GM04504 (cell line): Measurements from ENCODE around the gene CDHR1.
"Not testable (repeated sequence)": the region's sequence is repeated elsewhere in the genome, so short reads cannot be mapped to it uniquely, and the experiment has no call there.

Source experiments
- DNase-seq: peaks from one replicate; pipeline ENCODE4 v3.0.0-alpha.2; 2012; ENCODE audit warnings: low read depth

Gene CDHR1

DNA sequence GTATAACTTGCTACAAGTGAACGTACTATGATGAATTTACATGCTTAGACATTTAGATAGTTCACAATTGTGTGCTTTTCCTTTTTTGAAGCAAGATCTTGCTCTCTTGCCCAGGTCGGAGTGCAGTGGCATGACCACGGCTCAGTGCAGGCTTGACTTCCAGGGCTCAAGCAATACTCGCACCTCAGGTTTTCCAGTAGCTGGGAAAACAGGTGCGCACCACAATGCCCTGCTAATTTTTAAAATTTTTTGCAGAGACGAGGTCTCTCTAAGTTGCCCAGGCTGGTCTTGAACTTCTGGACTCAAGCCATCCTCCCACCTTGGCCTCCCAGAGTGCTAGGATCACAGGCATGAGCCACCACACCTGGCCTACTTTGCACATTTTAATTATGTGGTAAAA is 18.9 kb upstream of the CDHR1 start:
- no peak for DNase-seq

- DNase-seq, result no peak
These were observed 18.0 kb upstream of the CDHR1 start for GRCh38 chr10:84176351-84176750.

DNA sequence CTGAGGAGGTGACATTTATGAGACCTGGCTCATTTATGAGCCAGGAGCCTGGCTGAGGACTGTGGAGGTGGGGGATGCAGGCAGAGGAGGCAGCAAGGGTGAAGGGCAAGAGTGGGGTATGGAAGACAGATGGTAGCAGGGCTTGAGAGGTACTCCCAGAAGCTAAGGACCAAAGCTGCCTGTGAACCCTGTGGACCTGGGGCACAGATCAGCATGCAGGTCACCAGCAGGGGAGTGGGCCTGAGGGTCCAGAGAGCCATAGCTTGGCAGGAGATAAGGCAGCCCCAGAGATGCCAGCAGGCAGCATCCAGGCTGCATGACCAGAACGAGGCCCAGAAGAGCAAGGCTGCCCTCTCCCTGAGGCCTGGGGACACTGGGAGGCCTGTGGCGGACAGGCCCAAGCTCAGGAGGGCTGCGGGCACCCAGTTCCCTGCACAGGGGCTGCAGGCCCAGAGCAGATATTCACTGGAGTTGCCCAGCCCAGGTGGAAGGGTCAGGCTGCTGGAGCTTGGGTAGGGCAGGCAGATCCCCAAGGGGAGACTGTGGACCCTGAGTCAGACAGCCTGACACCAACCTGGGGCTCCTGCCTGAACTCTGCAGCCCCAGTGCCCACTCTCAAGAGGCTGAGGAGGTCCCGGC is 17.4 kb upstream of the CDHR1 start:
- DNase-seq, result no peak

GRCh38 chr10:84177541-84178141 is 16.7 kb upstream of the CDHR1 start:
- DNase-seq, result no peak

DNA sequence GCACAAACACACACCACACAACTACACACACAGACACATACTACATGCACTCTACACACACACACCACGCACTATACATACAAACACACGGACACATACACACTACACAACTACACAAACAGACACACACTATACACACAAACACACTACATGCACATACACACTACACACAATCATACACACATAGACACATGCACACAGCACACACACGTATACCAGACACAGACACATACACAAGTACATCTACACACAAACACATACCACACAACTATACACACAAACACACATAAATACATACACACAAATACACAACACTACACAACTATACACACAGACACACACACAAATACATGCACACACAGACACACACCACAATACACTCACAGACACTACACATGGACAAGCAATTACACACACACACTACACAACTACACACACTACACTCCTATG is 16.2 kb upstream of the CDHR1 start:
- DNase-seq, result no peak

GRCh38 chr10:84179059-84179710 is 15.2 kb upstream of the CDHR1 start:
- DNase-seq, result peak; percentile 63

- not testable (repeated sequence) for DNase-seq
These were observed 14.0 kb upstream of the CDHR1 start for GRCh38 chr10:84180386-84180785.

DNA sequence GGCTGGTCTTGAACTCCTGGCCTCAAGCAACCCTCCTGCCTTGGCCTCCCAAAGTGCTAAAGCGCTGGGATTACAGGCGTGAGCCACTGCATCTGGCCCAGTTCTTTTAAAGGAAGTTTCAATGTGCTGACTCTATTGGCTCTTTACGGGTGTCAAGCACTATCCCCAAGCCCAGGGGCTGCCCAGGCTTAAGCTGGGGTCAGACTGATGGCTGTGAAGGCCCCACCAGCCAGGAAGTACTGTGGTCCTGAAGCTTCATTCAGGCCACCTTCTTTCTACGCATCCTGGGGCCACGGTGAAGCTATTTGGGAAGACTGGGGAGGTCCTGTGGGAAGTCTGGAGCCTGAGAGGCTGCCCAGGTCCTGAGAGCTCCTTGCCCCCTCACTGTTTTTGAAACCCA is 12.7 kb upstream of the CDHR1 start:
- no peak for DNase-seq

- DNase-seq, result no peak
These were observed 9.8 kb upstream of the CDHR1 start for GRCh38 chr10:84184517-84184916.

DNA sequence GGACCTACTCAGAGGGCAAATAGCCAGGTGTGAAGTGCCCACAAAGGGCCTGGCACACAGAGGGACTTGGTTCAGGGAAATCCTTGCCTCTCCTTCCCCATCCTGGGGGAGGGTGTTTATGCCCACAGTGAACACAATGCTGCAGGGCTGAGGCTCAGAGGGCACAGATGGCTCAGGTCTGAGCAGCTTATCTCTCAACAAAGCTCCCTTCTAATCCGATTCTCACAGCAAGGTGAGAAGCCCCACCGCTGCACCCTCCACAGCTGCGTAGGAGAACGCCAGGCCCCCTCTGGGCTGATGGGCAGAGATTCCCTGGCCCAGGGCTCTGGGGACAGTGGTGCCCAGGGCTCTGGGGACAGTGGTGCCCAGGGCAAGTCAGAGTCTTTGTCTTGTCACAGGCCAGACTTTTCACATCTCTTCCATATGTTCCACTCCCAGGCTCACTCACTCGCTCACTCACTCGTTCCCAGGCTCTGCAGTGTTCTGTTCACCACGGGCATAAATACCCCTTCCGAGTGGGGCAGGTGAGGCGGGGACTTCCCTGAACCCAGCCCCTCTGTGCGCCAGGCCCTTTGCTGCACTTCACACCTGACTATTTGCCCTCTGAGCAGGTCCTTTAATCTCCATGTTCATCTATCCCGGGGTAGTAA is 8.7 kb upstream of the CDHR1 start:
- no peak for DNase-seq

- no peak for DNase-seq
These were observed 5.5 kb upstream of the CDHR1 start for GRCh38 chr10:84188815-84189214.

DNA sequence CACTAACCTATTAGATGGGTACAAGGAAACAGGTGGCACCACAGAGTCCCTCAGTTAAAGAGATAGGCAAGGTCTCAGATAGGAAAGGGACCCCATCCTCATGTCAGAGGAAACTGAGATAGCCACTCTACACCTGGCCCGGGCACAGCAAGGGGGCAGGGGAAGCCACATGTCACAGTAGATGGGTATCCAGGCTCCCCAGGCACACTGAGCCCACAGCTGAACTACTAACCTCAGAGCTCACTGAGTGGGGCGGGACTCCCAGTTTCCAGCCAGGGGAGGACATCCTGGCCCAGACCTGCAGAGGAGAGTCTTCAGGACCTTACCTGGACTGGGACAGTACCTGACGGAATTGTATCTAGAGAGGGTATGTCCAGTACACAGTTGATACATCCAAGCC is 3.7 kb upstream of the CDHR1 start:
- no peak for DNase-seq

GRCh38 chr10:84191106-84191505 is 3.2 kb upstream of the CDHR1 start:
- DNase-seq, result no peak

GRCh38 chr10:84193327-84193726 is 1.0 kb upstream of the CDHR1 start:
- no peak for DNase-seq

DNA sequence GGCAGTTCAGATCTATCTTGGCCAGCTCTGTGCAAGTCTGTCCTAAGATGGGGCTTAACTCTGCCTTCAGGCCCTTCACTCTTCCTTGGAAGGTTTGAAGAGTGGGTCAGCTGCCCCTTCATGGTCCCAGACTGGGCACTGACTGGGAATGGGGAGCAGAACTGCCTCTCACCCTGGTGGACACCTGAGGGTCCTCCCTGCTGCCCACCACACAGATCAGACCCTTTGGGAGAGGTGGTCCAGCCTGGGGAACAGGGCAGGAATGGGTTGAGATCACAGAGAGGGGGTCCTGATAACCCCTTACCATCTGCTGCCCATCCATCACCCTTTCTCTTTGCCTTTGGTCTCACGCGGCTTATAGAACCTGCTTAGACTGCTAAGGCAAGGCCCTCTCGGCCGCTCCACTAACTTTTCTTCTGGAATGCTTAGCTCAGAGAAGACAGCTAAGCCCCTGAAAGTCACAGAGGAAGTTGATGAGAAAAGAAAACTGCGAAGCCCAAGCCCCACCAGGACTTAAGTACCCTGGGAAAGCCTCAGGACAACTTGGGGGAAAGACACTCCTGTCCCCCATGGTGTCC is 402 bp upstream of the CDHR1 start:
- DNase-seq, result no peak

DNA sequence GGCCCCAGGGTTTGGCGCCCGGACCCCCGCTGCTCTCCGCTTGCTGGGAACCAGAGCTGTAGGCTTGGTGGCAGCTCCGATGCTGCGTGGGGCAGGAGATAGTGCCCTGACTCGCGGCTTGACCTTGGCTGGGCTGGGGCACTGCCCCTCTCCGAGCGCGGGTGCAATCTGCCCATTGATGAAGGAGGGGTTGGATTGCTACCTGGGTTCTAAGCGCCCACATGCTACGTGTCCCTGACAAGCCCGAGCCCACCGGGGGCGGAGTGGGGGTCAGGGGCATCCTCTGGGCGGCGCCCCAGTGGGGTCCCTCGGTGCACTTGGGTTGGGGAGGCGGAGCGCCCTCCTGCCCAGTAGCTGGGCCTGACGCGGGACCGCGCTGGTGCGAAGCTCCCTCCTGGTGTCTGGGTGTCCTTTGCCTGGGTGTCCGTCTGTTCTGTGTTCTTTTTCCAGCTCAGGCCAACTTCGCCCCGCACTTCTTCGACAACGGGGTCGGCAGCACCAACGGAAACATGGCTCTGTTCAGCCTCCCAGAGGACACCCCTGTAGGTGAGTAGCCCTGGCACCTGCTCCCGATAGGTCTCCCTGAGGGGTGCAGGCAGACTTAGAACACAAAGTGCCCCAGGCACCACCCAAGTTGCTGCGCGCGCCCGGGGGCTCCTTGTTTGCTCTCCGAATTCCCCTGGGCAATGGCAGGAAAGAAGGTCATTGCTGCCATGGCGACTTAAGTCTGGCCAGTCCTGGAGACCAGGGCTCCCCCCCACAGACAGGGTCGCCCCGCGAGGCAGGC is 900 bp downstream of the CDHR1 start:
- no peak for DNase-seq

DNA sequence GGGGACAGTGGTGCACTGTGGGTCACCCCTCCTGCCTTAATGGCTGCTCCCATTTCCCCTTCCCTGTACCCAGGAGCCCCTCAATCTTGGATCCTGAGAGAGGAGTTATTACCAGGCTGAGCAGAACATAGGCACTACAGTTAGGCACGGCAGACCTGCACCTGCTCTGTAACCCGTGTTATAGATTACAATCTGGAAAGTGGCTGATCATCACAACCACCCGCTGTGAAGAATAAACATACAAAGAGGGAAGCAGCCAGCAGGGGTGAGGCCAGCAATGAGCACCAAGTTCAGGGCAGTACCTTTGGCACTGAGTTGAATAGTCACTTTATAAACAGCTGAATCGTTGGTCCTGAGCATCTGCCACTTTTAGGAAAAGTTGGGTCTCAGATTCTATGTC is 1.7 kb downstream of the CDHR1 start:
- DNase-seq, result no peak

GRCh38 chr10:84196941-84197340 is 2.6 kb downstream of the CDHR1 start:
- DNase-seq, result no peak

DNA sequence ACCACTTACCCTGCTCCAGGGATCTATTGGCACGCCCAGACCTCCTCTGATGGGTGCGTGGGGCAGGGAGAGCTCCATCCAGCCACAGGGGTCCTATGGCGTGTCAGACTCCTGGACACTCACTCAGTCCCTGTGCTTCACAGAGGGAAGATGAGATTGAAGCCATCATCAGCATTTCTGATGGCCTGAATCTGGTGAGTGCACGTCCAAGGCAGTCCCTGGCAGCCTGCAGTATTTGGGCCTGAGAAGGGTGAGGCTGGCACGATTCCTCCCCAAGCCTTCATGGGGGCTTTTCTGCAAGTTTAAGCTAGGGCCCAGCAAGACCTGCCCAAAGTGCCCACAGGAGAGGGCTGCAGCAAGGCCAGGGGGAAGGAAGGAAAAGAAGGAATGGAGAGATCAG is 3.3 kb downstream of the CDHR1 start:
- DNase-seq, result no peak

DNA sequence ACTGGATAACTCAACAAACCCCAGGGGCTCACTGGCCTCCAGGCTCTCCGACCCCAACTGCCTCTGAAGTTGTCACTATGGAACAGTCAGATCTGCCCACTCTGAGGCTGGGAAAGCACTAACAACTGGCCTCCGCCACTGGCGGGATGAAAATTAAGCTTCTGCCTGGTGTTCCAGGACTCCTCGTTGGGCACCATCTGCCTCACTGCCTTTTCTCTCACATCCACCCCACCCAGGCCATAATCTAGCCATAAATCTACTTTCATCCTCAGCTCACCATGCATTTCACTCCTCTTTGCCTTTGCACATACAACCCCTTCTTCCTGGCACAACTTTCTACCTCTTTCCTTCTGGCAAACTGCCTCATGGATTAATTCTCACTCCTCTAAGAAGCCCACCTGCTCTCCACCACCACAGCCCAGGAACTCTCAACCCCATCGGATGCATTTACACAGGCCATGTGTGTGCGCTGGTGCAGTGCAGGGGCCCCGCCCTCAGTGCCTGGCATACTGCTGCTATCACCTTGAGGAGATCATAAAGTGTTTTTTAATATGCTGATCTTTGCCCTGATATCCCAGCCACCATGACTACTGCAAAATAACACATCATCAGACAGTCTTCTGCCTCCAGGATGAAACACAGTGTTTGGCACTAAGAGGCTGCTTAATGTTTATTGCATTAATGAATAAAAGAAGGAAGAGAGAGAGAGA is 4.0 kb downstream of the CDHR1 start:
- DNase-seq, result no peak

DNA sequence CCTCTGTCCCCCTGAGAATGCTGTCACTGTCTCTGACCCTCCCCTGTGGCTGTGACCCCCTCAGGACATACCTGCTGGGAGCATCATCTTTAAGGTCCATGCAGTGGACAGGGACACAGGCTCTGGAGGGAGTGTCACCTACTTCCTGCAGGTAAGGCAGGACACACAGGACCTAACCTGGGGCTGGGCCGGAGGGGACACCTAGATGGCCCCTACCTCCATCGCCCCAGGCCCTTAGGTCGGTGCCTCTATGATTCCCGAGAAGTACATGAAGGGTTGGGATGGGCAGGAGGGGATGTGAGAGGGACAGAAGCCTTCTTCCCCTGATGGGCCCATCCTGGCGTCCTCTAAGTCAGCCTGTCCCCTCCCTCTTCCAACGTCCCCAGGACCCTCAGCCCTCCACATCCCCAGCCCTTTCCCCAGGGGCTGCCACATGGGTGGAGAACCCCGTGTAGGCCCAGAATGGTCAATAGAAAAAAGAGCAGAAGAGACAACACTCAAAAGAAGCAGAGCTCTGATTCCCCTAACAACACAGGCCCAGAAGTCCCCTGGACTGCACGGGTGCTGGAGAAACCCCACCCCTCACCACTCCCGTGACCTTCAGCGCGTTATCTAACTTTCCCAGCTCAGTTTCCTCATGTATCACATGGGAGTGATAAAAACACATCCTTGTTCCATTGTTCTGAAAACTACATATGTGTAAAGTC is 6.4 kb downstream of the CDHR1 start:
- no peak for DNase-seq
